ENCODE data around the gene TNFRSF1A. TPM values are rescaled to one million over a fixed set of nuclear protein-coding genes. Genes with fewer than 3 reads are reported as not detected.

The TNFRSF1A gene
- total RNA-seq, 1 experiment from 2014 or later: 91.5 TPM

GRCh38 chr12:6363330-6364043, 21.6 kb upstream of the TNFRSF1A start:
- Histone ChIP-seq H3K27ac (ENCODE audit: low read depth, low read length, poor library complexity, severe bottlenecking) (no peak overlapping the region), H3K4me1 (ENCODE audit: insufficient read depth, low read length, poor library complexity, severe bottlenecking) (peaks cover 15% of the 10 kb centered on the region), H3K27me3 (replicated peaks; ENCODE audit: insufficient read depth, low read depth, low read length, poor library complexity) (no peaks in the 10 kb centered on the region), H3K9me3 (ENCODE audit: low read depth, low read length, poor library complexity, severe bottlenecking) (no peaks in the 10 kb centered on the region), H3K4me3 (ENCODE audit: low read depth, low read length, poor library complexity, severe bottlenecking) (peak overlapping the region; percentile 42), H3K36me3 (ENCODE audit: insufficient read depth, low read length, poor library complexity, severe bottlenecking) (no peaks in the 10 kb centered on the region)
- TF ChIP-seq CTCF (conservative IDR thresholded peaks at IDR 0.05; ENCODE audit: low read depth, low read length): no peak
- no TSS peak for BruUV-seq (replicated peaks)
- peak; percentile 70 for DNase-seq (ENCODE audit: low spot score)
- ChIA-PET POLR2A (ENCODE audit: low non-redundant PET) (no interaction called here), CTCF (interaction anchor here (0.7 kb wide), 1 partner anchor 18 kb away, joined by 4 read pairs; no protein-coding TSS in a partner anchor)
- intact Hi-C loops (cut with micrococcal nuclease; ENCODE audit: unreplicated experiment): no loop called here

- H3K27me3 ChIP-seq (replicated peaks; ENCODE audit: insufficient read depth, low read depth, low read length, poor library complexity): no peaks in the 10 kb centered on the region
- no peaks in the 10 kb centered on the region for H3K36me3 ChIP-seq (ENCODE audit: insufficient read depth, low read length, poor library complexity, severe bottlenecking)
- no TSS peak for BruUV-seq (replicated peaks)
- H3K27ac ChIP-seq (ENCODE audit: low read depth, low read length, poor library complexity, severe bottlenecking): no peak overlapping the region
- intact Hi-C loops (cut with micrococcal nuclease; ENCODE audit: unreplicated experiment): no loop called here
- TF ChIP-seq CTCF (conservative IDR thresholded peaks at IDR 0.05; ENCODE audit: low read depth, low read length) (no peak), EZH2 (IDR thresholded peaks at IDR 0.05; ENCODE audit: borderline replicate concordance, low read depth, low read length, poor library complexity, severe bottlenecking) (no peak)
- POLR2A ChIA-PET (ENCODE audit: low non-redundant PET): no interaction called here
- H3K4me1 ChIP-seq (ENCODE audit: insufficient read depth, low read length, poor library complexity, severe bottlenecking): peaks cover 15% of the 10 kb centered on the region
- no peak for DNase-seq (ENCODE audit: low spot score)
- no peaks in the 10 kb centered on the region for H3K9me3 ChIP-seq (ENCODE audit: low read depth, low read length, poor library complexity, severe bottlenecking)
- CTCF ChIA-PET: interaction anchor here (0.7 kb wide), 1 partner anchor 17 kb away, joined by 4 read pairs; no protein-coding TSS in a partner anchor
- peak overlapping the region; percentile 42 for H3K4me3 ChIP-seq (ENCODE audit: low read depth, low read length, poor library complexity, severe bottlenecking)
These were observed 21.1 kb upstream of the TNFRSF1A start for GRCh38 chr12:6363010-6363329.

GRCh38 chr12:6362403-6362802, 20.5 kb upstream of the TNFRSF1A start:
- H3K9me3 ChIP-seq (ENCODE audit: low read depth, low read length, poor library complexity, severe bottlenecking): no peaks in the 10 kb centered on the region
- no peaks in the 10 kb centered on the region for H3K27me3 ChIP-seq (replicated peaks; ENCODE audit: insufficient read depth, low read depth, low read length, poor library complexity)
- intact Hi-C loops (cut with micrococcal nuclease; ENCODE audit: unreplicated experiment): no loop called here
- ChIA-PET POLR2A (ENCODE audit: low non-redundant PET) (no interaction called here), CTCF (interaction anchor here (0.7 kb wide), 1 partner anchor 17 kb away, joined by 4 read pairs; no protein-coding TSS in a partner anchor)
- no peaks in the 10 kb centered on the region for H3K36me3 ChIP-seq (ENCODE audit: insufficient read depth, low read length, poor library complexity, severe bottlenecking)
- TF ChIP-seq CTCF (conservative IDR thresholded peaks at IDR 0.05; ENCODE audit: low read depth, low read length) (no peak), EZH2 (IDR thresholded peaks at IDR 0.05; ENCODE audit: borderline replicate concordance, low read depth, low read length, poor library complexity, severe bottlenecking) (no peak)
- no peak overlapping the region for H3K4me3 ChIP-seq (ENCODE audit: low read depth, low read length, poor library complexity, severe bottlenecking)
- no peak overlapping the region for H3K27ac ChIP-seq (ENCODE audit: low read depth, low read length, poor library complexity, severe bottlenecking)
- no peak for DNase-seq (ENCODE audit: low spot score)
- no TSS peak for BruUV-seq (replicated peaks)
- peaks cover 10% of the 10 kb centered on the region for H3K4me1 ChIP-seq (ENCODE audit: insufficient read depth, low read length, poor library complexity, severe bottlenecking)
